H9 (cell line): Measurements from ENCODE around the gene PSMA3. TPM values are rescaled to one million over a fixed set of nuclear protein-coding genes. Genes with fewer than 3 reads are reported as not detected.

Experiments used
- DNase-seq: peaks from one replicate; pipeline ENCODE4 v3.0.0-alpha.2; 2017
- H2AFZ ChIP-seq: one replicate; pipeline ENCODE4 v1.6.1; 2013; ENCODE audit warnings: mild to moderate bottlenecking, low read length, control low read depth, moderate library complexity
- H2AK5ac ChIP-seq: 2 replicates; pipeline ENCODE4 v1.6.1; 2013; ENCODE audit warnings: low read length, control low read depth, mixed read lengths; ENCODE audit not compliant: insufficient read length
- H2BK120ac ChIP-seq: one replicate; pipeline ENCODE4 v1.6.1; 2013; ENCODE audit warnings: low read depth, mild to moderate bottlenecking, low read length, control low read depth, inconsistent platforms; ENCODE audit not compliant: poor library complexity, severe bottlenecking
- H2BK12ac ChIP-seq: 2 replicates; pipeline ENCODE4 v1.6.1; 2013; ENCODE audit warnings: low read length, control low read depth, mixed read lengths, low read depth; ENCODE audit not compliant: insufficient read length
- H2BK15ac ChIP-seq: 2 replicates; pipeline ENCODE4 v1.6.1; 2013; ENCODE audit warnings: low read depth, low read length, control low read depth
- H2BK20ac ChIP-seq: one replicate; pipeline ENCODE4 v1.6.1; 2013; ENCODE audit warnings: low read depth, mild to moderate bottlenecking, low read length, control low read depth, inconsistent platforms; ENCODE audit not compliant: poor library complexity, severe bottlenecking
- H2BK5ac ChIP-seq: 2 replicates; pipeline ENCODE4 v1.6.1; 2013; ENCODE audit warnings: low read length, control low read depth, mixed read lengths; ENCODE audit not compliant: insufficient read length
- H3K14ac ChIP-seq: 2 replicates; pipeline ENCODE4 v1.6.1; 2013; ENCODE audit warnings: low read length, control low read depth; ENCODE audit not compliant: insufficient read depth
- H3K18ac ChIP-seq: 2 replicates; pipeline ENCODE4 v1.6.1; 2013; ENCODE audit warnings: low read depth, mild to moderate bottlenecking, mixed read lengths, low read length, control low read depth; ENCODE audit not compliant: insufficient read length
- H3K23ac ChIP-seq: 2 replicates; pipeline ENCODE4 v1.6.1; 2013; ENCODE audit warnings: low read length, control low read depth, mixed read lengths, low read depth; ENCODE audit not compliant: insufficient read length
- H3K23me2 ChIP-seq: 2 replicates; pipeline ENCODE4 v1.6.1; 2013; ENCODE audit warnings: low read depth, mild to moderate bottlenecking, mixed read lengths, low read length, control low read depth; ENCODE audit not compliant: insufficient read length, poor library complexity, severe bottlenecking
- H3K27ac ChIP-seq: 2 replicates; pipeline ENCODE4 v1.5.1; 2013; ENCODE audit warnings: low read length, control low read depth, mixed read lengths, low read depth; ENCODE audit not compliant: insufficient read length
- H3K27me3 ChIP-seq: 2 replicates; pipeline ENCODE4 v1.6.1; 2013; ENCODE audit warnings: low read length, control low read depth, inconsistent platforms; ENCODE audit not compliant: insufficient read depth
- H3K4ac ChIP-seq: 2 replicates; pipeline ENCODE4 v1.6.1; 2013; ENCODE audit warnings: low read depth, mild to moderate bottlenecking, control low read depth, inconsistent platforms, low read length, moderate library complexity
- H3K4me1 ChIP-seq: 2 replicates; pipeline ENCODE4 v1.6.1; 2013; ENCODE audit warnings: low read length, control low read depth, inconsistent platforms; ENCODE audit not compliant: insufficient read depth
- H3K4me2 ChIP-seq: 2 replicates; pipeline ENCODE4 v1.6.1; 2013; ENCODE audit warnings: low read length, control low read depth, mixed read lengths; ENCODE audit not compliant: insufficient read length, insufficient read depth
- H3K56ac ChIP-seq: 2 replicates; pipeline ENCODE4 v1.6.1; 2013; ENCODE audit warnings: low read depth, mild to moderate bottlenecking, mixed read lengths, low read length, control low read depth; ENCODE audit not compliant: insufficient read length
- H3K79me1 ChIP-seq: 2 replicates; pipeline ENCODE4 v1.6.1; 2013; ENCODE audit warnings: low read depth, mild to moderate bottlenecking, moderate library complexity, low read length, control low read depth, inconsistent platforms; ENCODE audit not compliant: insufficient read depth, poor library complexity, severe bottlenecking
- H3K79me2 ChIP-seq: 2 replicates; pipeline ENCODE4 v1.6.1; 2013; ENCODE audit warnings: low read length, control low read depth, inconsistent platforms; ENCODE audit not compliant: insufficient read depth
- H3K9ac ChIP-seq: 2 replicates; pipeline ENCODE4 v1.6.1; 2013; ENCODE audit warnings: low read length, control low read depth, mixed read lengths; ENCODE audit not compliant: insufficient read length; ENCODE audit errors: extremely low read depth
- H3K9me3 ChIP-seq: one replicate; pipeline ENCODE4 v1.6.1; 2013; ENCODE audit warnings: low read depth, low read length, inconsistent platforms; ENCODE audit not compliant: control insufficient read depth
- H3T11ph ChIP-seq: one replicate; pipeline ENCODE4 v1.6.1; 2013; ENCODE audit warnings: mild to moderate bottlenecking, low read length, control low read depth, inconsistent platforms
- H4K20me1 ChIP-seq: one replicate; pipeline ENCODE4 v1.6.1; 2013; ENCODE audit not compliant: control insufficient read depth, insufficient read length, insufficient read depth
- H4K5ac ChIP-seq: 2 replicates; pipeline ENCODE4 v1.6.1; 2013; ENCODE audit warnings: low read depth, mild to moderate bottlenecking, mixed read lengths, low read length, control low read depth; ENCODE audit not compliant: insufficient read length
- H4K8ac ChIP-seq: replicated peaks from 2 replicates; pipeline ENCODE4 v1.6.1; 2013; ENCODE audit warnings: low read length, control low read depth, mixed read lengths, low read depth; ENCODE audit not compliant: insufficient read length
- H4K91ac ChIP-seq: 2 replicates; pipeline ENCODE4 v1.6.1; 2013; ENCODE audit warnings: low read depth, mild to moderate bottlenecking, moderate library complexity, mixed read lengths, low read length, control low read depth; ENCODE audit not compliant: insufficient read length
- H3K27ac Mint-ChIP-seq, 3 experiments: 2 replicates in 2 of 3; 3 replicates in 1 of 3; pipeline ENCODE4 v1.8.0; 2020 to 2021; ENCODE audit warnings: mixed read lengths in 3 of 3, mild to moderate bottlenecking in 1 of 3, moderate library complexity in 1 of 3
- H3K27me3 Mint-ChIP-seq: 2 replicates; pipeline ENCODE4 v1.8.0; 2021; ENCODE audit warnings: low read depth, mild to moderate bottlenecking, moderate library complexity, mixed read lengths
- H3K36me3 Mint-ChIP-seq, 3 experiments: 2 replicates in 2 of 3; 3 replicates in 1 of 3; pipeline ENCODE4 v1.8.0; 2020 to 2021; ENCODE audit warnings: low read depth in 3 of 3, mixed read lengths in 3 of 3; ENCODE audit not compliant: insufficient read depth in 1 of 3
- H3K4me1 Mint-ChIP-seq, 2 experiments: 2 replicates each; pipeline ENCODE4 v1.8.0; 2020; ENCODE audit warnings: mixed read lengths in 2 of 2
- H3K4me3 Mint-ChIP-seq, 2 experiments: 2 replicates in 1 of 2; 3 replicates in 1 of 2; pipeline ENCODE4 v1.8.0; 2020 to 2021; ENCODE audit warnings: mild to moderate bottlenecking in 2 of 2, mixed read lengths in 2 of 2, moderate library complexity in 1 of 2
- H3K9me3 Mint-ChIP-seq, 2 experiments: 2 replicates in 1 of 2; 3 replicates in 1 of 2; pipeline ENCODE4 v1.8.0; 2020; ENCODE audit warnings: mild to moderate bottlenecking in 2 of 2, mixed read lengths in 2 of 2, moderate library complexity in 1 of 2
- CTCF ChIP-seq: fragments of 200-600 bp; sonication (generic); conservative IDR thresholded peaks from 3 replicates; pipeline ENCODE4 v1.8.0; 2021; ENCODE audit warnings: antibody characterized with exemption, mild to moderate bottlenecking
- WGBS: extraction: QIAGEN DNeasy Blood & Tissue Kit; methylation state at CpG from one replicate; pipeline ENCODE4 v1.1.7; 2013; ENCODE audit warnings: missing lambda C conversion rate, low lambda C conversion rate, mixed read lengths; ENCODE audit not compliant: insufficient read length; ENCODE audit errors: extremely low coverage; 5-methylcytosine and 5-hydroxymethylcytosine counted together
- total RNA-seq: library from RNA; stranded (reverse); gene quantifications from 2 replicates; pipeline ENCODE4 v1.2.1, GENCODE V29; 2021

Gene PSMA3
- total RNA-seq, 1 experiment from 2014 or later: 342 TPM

- Histone ChIP-seq H2AFZ (peak overlapping the region; percentile 41), H3K9ac (peak overlapping the region; percentile 77), H3K4ac (no peak overlapping the region), H3K4me2 (peak overlapping the region; percentile 64), H3T11ph (no peak overlapping the region), H3K27ac (no peak overlapping the region), H3K14ac (peak overlapping the region; percentile 54; the same call in 1 of the 2 replicates), H4K5ac (no peak overlapping the region), H4K8ac (no peak overlapping the region), H4K20me1 (no peaks in the 10 kb centered on the region), H3K23me2 (peaks cover 7% of the 10 kb centered on the region), H3K4me1 (no peaks in the 10 kb centered on the region; the same call in 1 of the 2 replicates), H3K23ac (no peak overlapping the region), H3K9me3 (no peaks in the 10 kb centered on the region), H4K91ac (no peak overlapping the region), H3K18ac (peak overlapping the region; percentile 8), H3K56ac (no peak overlapping the region), H3K79me2 (no peaks in the 10 kb centered on the region), H2BK20ac (no peak overlapping the region), H2BK12ac (no peak overlapping the region), H2AK5ac (no peak overlapping the region), H3K79me1 (no peaks in the 10 kb centered on the region), H2BK5ac (no peak overlapping the region), H2BK15ac (no peak overlapping the region), H3K27me3 (no peaks in the 10 kb centered on the region), H2BK120ac (no peak overlapping the region)
- Mint-ChIP-seq H3K9me3 (no peaks in the 10 kb centered on the region), H3K4me1 (peaks cover 0 to 2% of the 10 kb centered on the region in 2 experiments; a peak in 3 of 4 replicates), H3K27me3 (peaks cover 2% of the 10 kb centered on the region; the same call in 1 of the 2 replicates), H3K27ac (no peak overlapping the region), H3K36me3 (no peaks in the 10 kb centered on the region; a peak in 1 of 7 replicates), H3K4me3 (no peak overlapping the region)
- no CpG with 5 or more reads among the region's 16 CpGs for WGBS
- TF ChIP-seq CTCF: no peak
- peak; percentile 39 for DNase-seq
These were observed 6.1 kb upstream of the PSMA3 start for GRCh38 chr14:58238252-58239243.
